Neural cell (in vitro differentiated cells): ENCODE data around the gene GMDS. TPM values are rescaled to one million over a fixed set of nuclear protein-coding genes. Genes with fewer than 3 reads are reported as not detected.

Source experiments
- H2AFZ ChIP-seq: fragments of 200-600, 300-800 bp; sonication (generic), shearing (Covaris generic); 2 replicates; pipeline ENCODE4 v1.6.0; 2014; ENCODE audit warnings: low read depth, mild to moderate bottlenecking, antibody characterized with exemption, low read length, moderate library complexity
- H3F3A ChIP-seq: fragments of 200-600 bp; shearing (Covaris generic); 2 replicates; pipeline ENCODE4 v1.6.1; 2016; ENCODE audit warnings: mild to moderate bottlenecking, moderate library complexity, mixed read lengths, antibody characterized with exemption, low read length; ENCODE audit not compliant: insufficient read depth, poor library complexity, severe bottlenecking
- H3K27ac ChIP-seq: fragments of 200-600, 300-800 bp; sonication (generic), shearing (Covaris generic); 2 replicates; pipeline ENCODE4 v1.5.1; 2014; ENCODE audit warnings: mild to moderate bottlenecking, low read length, moderate library complexity
- H3K27me3 ChIP-seq: fragments of 300-800, 200-600 bp; sonication (generic), shearing (Covaris generic); 2 replicates; pipeline ENCODE4 v1.6.0; 2014; ENCODE audit warnings: mild to moderate bottlenecking, low read depth, low read length, moderate library complexity; ENCODE audit not compliant: insufficient read depth
- H3K36me3 ChIP-seq: fragments of 300-800, 200-600 bp; sonication (generic), shearing (Covaris generic); 2 replicates; pipeline ENCODE4 v1.5.1; 2014; ENCODE audit warnings: mild to moderate bottlenecking, antibody characterized with exemption, low read length, moderate library complexity; ENCODE audit not compliant: insufficient read depth
- H3K4me2 ChIP-seq: fragments of 300-800, 200-600 bp; sonication (generic), shearing (Covaris generic); 2 replicates; pipeline ENCODE4 v1.6.0; 2014; ENCODE audit warnings: mild to moderate bottlenecking, low read length
- H3K4me3 ChIP-seq: fragments of 300-800, 200-600 bp; sonication (generic), shearing (Covaris generic); 2 replicates; pipeline ENCODE4 v1.5.1; 2014; ENCODE audit warnings: mild to moderate bottlenecking, low read length, moderate library complexity
- H3K79me2 ChIP-seq: fragments of 200-600 bp; shearing (Covaris generic); replicated peaks from 2 replicates; pipeline ENCODE4 v1.6.0; 2014; ENCODE audit warnings: mild to moderate bottlenecking, low read length, moderate library complexity; ENCODE audit not compliant: insufficient read depth
- H3K9ac ChIP-seq: fragments of 300-800, 200-600 bp; sonication (generic), shearing (Covaris generic); 2 replicates; pipeline ENCODE4 v1.6.1; 2016; ENCODE audit warnings: mild to moderate bottlenecking, low read length, mixed read lengths
- H3K9me2 ChIP-seq: fragments of 200-600 bp; shearing (Covaris generic); 2 replicates; pipeline ENCODE4 v1.6.1; 2016; ENCODE audit warnings: mild to moderate bottlenecking, low read length, mixed read lengths; ENCODE audit not compliant: insufficient read depth
- H3K9me3 ChIP-seq: fragments of 200-600, 300-800 bp; sonication (generic), shearing (Covaris generic); 2 replicates; pipeline ENCODE4 v1.6.1; 2016; ENCODE audit warnings: mild to moderate bottlenecking, mixed run types, low read length, moderate library complexity, mixed read lengths
- H4K20me1 ChIP-seq: fragments of 200-600 bp; shearing (Covaris generic); 2 replicates; pipeline ENCODE4 v1.6.1; 2016; ENCODE audit warnings: mild to moderate bottlenecking, mixed run types; ENCODE audit not compliant: insufficient read depth
- CTCF ChIP-seq: fragments of 450-650 bp; IDR thresholded peaks from 2 replicates; pipeline ENCODE4 v1.5.1; 2014; ENCODE audit warnings: antibody characterized with exemption, mild to moderate bottlenecking, moderate library complexity; ENCODE audit not compliant: poor library complexity, severe bottlenecking
- EP300 ChIP-seq: fragments of 450-650 bp; conservative IDR thresholded peaks from 2 replicates; pipeline ENCODE4 v1.6.1; 2014; ENCODE audit warnings: antibody characterized with exemption, mild to moderate bottlenecking, moderate library complexity; ENCODE audit not compliant: poor library complexity, severe bottlenecking
- EZH2 ChIP-seq: fragments of 200-600, 300-800 bp; shearing (Covaris generic), sonication (generic); IDR thresholded peaks from 2 replicates; pipeline ENCODE4 v1.6.1; 2014; ENCODE audit warnings: antibody characterized with exemption, low read length, borderline replicate concordance, mild to moderate bottlenecking; ENCODE audit not compliant: insufficient read depth, poor library complexity, severe bottlenecking
- MXI1 ChIP-seq: fragments of 450-650 bp; conservative IDR thresholded peaks from 2 replicates; pipeline ENCODE4 v1.6.1; 2014; ENCODE audit warnings: antibody characterized with exemption, mild to moderate bottlenecking; ENCODE audit not compliant: poor library complexity, severe bottlenecking
- POLR2AphosphoS5 ChIP-seq: IDR thresholded peaks from 2 replicates; pipeline ENCODE4 v1.6.1; 2012
- RAD21 ChIP-seq: fragments of 450-650 bp; conservative IDR thresholded peaks from 2 replicates; pipeline ENCODE4 v1.6.1; 2014; ENCODE audit warnings: antibody characterized with exemption, mild to moderate bottlenecking, moderate library complexity
- REST ChIP-seq: IDR thresholded peaks from 2 replicates; pipeline ENCODE4 v1.6.1; 2012; ENCODE audit warnings: borderline replicate concordance
- SMC3 ChIP-seq: fragments of 450-650 bp; conservative IDR thresholded peaks from 2 replicates; pipeline ENCODE4 v1.6.1; 2014; ENCODE audit warnings: antibody characterized with exemption, mild to moderate bottlenecking, moderate library complexity; ENCODE audit not compliant: poor library complexity
- TAF1 ChIP-seq: IDR thresholded peaks from 2 replicates; pipeline ENCODE4 v1.6.1; 2012; ENCODE audit warnings: low read depth
- polyA plus RNA-seq: library from polyadenylated mRNA; depleted of rRNA; stranded (reverse); fragments of >200 nt; gene quantifications from 2 replicates; pipeline ENCODE4 v1.2.3, GENCODE V29; 2014

The GMDS gene
- polyA plus RNA-seq, 1 donor from 2014 or later, result 11.4 TPM

GRCh38 chr6:1604158-1605003 is 641.0 kb downstream of the GMDS start:
- no peaks in the 10 kb centered on the region for H4K20me1 ChIP-seq
- TF ChIP-seq MXI1, result peak; percentile 15
- TF ChIP-seq SMC3, result peak; percentile 100
- TF ChIP-seq EZH2, result no peak
- TF ChIP-seq TAF1, result no peak
- TF ChIP-seq RAD21, result peak; percentile 99
- TF ChIP-seq EP300, result peak; percentile 12
- no peak for TF ChIP-seq POLR2AphosphoS5
- TF ChIP-seq CTCF, result peak; percentile 98
- peak overlapping the region; percentile 69 for H3K4me3 ChIP-seq
- no peaks in the 10 kb centered on the region for H3K9me3 ChIP-seq
- no peaks in the 10 kb centered on the region for H3K36me3 ChIP-seq
- H3K27ac ChIP-seq, result no peak overlapping the region
- no peak overlapping the region for H2AFZ ChIP-seq
- no peaks in the 10 kb centered on the region for H3K79me2 ChIP-seq
- peaks cover 76% of the 10 kb centered on the region for H3K27me3 ChIP-seq
- H3F3A ChIP-seq, result no peaks in the 10 kb centered on the region
- H3K9ac ChIP-seq, result peak overlapping the region; percentile 20
- no peaks in the 10 kb centered on the region for H3K9me2 ChIP-seq
- H3K4me2 ChIP-seq, result no peak overlapping the region

- Histone ChIP-seq H3K9me3 (no peaks in the 10 kb centered on the region), H3K4me2 (no peak overlapping the region), H3K27ac (no peak overlapping the region), H2AFZ (no peak overlapping the region), H3K9ac (no peak overlapping the region), H3K79me2 (no peaks in the 10 kb centered on the region), H3K36me3 (no peaks in the 10 kb centered on the region), H3K9me2 (no peaks in the 10 kb centered on the region), H3K4me3 (no peak overlapping the region), H3K27me3 (peaks cover 69% of the 10 kb centered on the region), H3F3A (no peaks in the 10 kb centered on the region), H4K20me1 (no peaks in the 10 kb centered on the region)
- TF ChIP-seq EP300 (no peak), RAD21 (no peak), SMC3 (no peak), POLR2AphosphoS5 (no peak), EZH2 (no peak)
Observed at GRCh38 chr6:1603708-1604107, 641.7 kb downstream of the GMDS start.

- H3K9me3 ChIP-seq, result no peaks in the 10 kb centered on the region
- no peaks in the 10 kb centered on the region for H4K20me1 ChIP-seq
- H3K4me2 ChIP-seq, result no peak overlapping the region
- H3K9me2 ChIP-seq, result no peaks in the 10 kb centered on the region
- no peak overlapping the region for H3K27ac ChIP-seq
- no peak overlapping the region for H3K4me3 ChIP-seq
- no peak for TF ChIP-seq POLR2AphosphoS5
- TF ChIP-seq EP300, result no peak
- TF ChIP-seq MXI1, result no peak
- no peak for TF ChIP-seq CTCF
- TF ChIP-seq REST, result no peak
- TF ChIP-seq EZH2, result no peak
- TF ChIP-seq RAD21, result no peak
- TF ChIP-seq TAF1, result no peak
- TF ChIP-seq SMC3, result no peak
- H3K79me2 ChIP-seq, result no peaks in the 10 kb centered on the region
- no peaks in the 10 kb centered on the region for H3K36me3 ChIP-seq
- H3F3A ChIP-seq, result no peaks in the 10 kb centered on the region
- H3K27me3 ChIP-seq, result peaks cover 54% of the 10 kb centered on the region
- H2AFZ ChIP-seq, result no peak overlapping the region
- H3K9ac ChIP-seq, result no peak overlapping the region
Observed at GRCh38 chr6:1602049-1602713, 643.2 kb downstream of the GMDS start.
